NCI-H460 (cell line): ENCODE measurements around the gene FOXD2. TPM values are rescaled to one million over a fixed set of nuclear protein-coding genes. Genes with fewer than 3 reads are reported as not detected.

ENCODE experiments used
- DNase-seq: peaks from one replicate; pipeline ENCODE4 v3.0.0-alpha.2; 2016; ENCODE audit warnings: low read depth; ENCODE audit errors: extremely low read depth
- polyA plus RNA-seq: library from polyadenylated mRNA; depleted of rRNA; stranded (reverse); fragments of >200 nt; gene quantifications from 2 replicates; pipeline ENCODE4 v1.2.3, GENCODE V29; 2014; cell fraction: nucleus; rRNA removed
- total RNA-seq: library from RNA; depleted of rRNA; stranded (reverse); fragments of >200 nt; shearing (Covaris generic); gene quantifications from 2 replicates; pipeline ENCODE4 v1.2.3, GENCODE V29; 2014; rRNA removed

The FOXD2 gene
- total RNA-seq: 0.46 and 0.54 TPM in 2 replicates
- polyA plus RNA-seq: 0.78 and 0.88 TPM in 2 replicates

DNA sequence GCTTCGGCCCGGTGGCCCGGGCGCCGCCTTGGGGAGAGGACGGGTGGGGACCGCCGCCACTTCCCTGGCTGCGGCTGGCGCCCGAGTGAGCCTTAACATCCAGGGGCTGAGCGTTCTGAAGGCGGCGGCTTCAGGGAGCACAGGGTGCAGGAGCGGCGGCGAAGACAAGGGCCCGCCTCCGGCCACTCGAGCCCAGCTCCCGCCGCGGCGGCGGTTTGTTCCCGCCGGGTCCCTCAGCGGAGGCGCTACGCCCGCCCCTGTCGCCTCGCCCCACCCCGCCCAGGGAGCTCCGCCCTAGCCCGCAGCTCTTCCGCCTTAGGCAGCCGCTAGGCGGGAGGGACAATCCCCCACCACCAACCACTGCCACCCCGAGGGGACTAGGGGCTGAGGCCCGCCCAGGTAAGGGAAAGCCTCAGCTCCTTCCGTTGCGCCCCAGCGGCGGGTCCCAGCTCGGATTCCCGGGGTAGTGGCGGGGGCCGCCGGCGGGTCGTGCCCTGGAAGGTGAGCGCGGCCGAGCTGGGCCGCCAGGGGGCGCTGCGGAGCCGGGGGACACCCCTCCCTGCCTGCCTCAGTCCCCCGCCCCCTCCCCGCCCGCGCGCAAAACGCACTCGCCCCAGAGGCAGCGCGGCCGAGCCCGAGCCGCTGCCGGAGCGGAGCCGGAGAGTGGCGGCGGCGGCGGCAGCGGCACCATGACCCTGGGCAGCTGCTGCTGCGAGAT lies at the start of gene FOXD2:
TSS of gene FOXD2 (plus strand) at position 598 of the 718 bp plus-strand sequence. CDS start at position 690, 92 bp downstream.
- DNase-seq: peak; percentile 72

DNA sequence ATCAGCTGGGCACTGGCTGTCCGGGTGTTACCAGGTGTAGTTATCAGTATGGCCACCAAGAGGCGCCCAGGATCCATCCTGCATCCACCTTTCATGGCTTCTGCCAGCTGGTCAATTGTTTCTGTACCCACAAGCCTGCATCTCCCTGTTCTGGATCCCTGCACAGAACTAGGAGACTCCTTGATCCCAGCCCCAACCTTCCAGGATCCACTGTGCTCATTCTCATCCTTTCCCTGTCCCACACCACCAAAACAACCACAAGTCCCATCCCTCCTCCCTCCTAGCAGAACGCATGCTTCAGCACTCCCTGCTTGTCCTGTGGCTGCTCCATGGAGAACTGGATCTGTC lies 49.0 kb upstream of the FOXD2 start:
- DNase-seq: peak; percentile 53

DNA sequence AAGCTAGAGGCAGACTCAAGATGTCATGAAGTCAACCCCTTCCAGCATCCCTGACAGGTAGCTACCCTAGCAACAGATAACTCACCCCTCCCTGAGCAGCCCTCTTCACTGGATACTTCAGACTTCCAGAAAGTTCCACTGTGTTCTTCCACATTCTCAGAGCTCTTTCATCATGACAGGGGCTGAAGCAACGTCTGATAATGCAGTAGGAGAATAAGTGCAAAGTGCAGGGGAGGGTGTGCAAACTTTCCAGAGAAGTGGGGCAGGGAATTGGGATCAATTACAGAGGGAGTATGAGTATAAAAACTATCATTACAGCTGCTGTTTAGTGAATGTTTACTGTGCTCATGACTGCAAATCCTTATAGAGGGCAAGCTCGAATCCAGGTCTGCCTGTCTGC lies 48.1 kb upstream of the FOXD2 start:
- no peak for DNase-seq

DNA sequence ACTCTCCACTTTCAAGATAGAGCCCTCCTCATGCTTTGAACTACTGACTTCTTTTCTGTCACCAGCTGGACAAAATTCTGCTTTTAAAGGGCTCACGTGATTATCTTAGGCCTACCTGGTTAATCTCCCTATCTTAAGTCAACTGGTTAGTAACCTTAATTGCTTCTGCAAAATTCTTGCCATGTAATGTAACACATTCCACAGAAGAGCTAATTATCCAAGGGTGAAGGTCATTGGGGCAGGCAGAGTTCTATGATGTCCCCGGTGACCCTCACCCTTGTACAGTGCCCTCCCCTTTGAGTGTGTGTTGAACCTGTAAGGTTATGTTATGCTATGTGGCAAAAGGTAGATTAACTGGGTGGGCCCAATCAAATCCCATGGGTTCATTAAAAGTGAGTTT lies 47.0 kb upstream of the FOXD2 start:
- no peak for DNase-seq

DNA sequence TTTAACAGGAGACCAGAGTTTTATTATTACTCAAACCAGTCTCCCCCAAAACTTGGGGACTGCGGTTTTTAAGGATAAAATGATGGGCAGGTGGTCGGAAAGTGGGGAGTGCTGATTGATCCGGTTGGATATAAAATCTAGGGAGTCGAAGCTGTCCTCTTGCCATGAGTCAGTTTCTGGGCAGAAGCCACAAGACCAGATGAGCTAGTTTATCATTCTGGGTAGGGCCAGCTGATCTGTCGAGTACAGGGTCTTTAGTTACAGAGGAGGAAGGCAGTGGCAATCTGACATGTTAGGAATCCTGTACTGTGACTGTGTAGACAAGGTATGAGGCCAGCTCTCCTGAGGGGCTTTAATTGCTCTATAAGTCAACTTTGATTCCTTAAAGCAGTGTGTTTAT lies 44.7 kb upstream of the FOXD2 start:
- DNase-seq: no peak

DNA sequence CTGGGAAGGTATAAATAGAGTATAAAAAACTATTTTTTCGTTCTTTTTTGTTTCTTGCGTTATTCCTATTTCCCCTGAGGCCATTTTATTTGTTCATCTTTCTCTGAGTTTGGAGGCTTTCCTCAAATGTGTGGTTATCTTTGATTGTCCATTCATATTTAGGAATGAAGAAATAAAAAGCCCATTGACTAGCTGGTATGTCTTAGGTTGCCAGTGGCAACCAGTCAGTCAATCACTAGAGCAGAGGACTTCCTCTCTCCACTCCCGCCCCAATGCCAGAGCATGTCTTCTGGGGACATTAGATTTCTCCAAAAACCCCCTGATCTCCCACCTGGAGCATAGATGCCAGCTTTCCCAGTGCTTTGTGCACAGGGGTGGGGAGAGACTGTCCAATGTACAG lies 42.4 kb upstream of the FOXD2 start:
- DNase-seq: no peak

DNA sequence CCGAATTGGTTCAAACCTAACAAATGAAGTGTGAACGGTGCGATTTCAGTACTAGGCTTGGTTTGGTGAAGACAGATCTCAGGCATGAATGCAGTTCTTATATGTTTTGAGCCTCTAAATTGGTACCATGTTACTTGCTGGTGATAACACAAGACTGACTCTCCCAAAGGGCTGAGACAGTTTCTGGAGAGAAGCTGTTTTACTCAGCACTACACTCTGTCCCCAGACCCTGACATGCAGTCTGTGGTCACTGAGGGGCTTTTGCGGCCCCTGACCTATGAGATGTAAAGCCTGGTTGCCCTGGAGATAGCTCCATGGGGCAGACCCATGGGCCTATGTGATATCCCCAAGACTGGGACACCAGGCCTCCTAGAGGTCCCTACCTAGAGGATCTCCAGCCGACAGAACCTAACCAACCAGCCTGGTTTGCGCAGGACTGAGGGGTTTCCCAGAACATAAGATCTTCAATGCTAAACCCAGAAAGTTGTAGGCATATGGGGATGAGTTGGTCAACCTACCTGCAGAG lies 41.1 kb upstream of the FOXD2 start:
- DNase-seq: no peak

DNA sequence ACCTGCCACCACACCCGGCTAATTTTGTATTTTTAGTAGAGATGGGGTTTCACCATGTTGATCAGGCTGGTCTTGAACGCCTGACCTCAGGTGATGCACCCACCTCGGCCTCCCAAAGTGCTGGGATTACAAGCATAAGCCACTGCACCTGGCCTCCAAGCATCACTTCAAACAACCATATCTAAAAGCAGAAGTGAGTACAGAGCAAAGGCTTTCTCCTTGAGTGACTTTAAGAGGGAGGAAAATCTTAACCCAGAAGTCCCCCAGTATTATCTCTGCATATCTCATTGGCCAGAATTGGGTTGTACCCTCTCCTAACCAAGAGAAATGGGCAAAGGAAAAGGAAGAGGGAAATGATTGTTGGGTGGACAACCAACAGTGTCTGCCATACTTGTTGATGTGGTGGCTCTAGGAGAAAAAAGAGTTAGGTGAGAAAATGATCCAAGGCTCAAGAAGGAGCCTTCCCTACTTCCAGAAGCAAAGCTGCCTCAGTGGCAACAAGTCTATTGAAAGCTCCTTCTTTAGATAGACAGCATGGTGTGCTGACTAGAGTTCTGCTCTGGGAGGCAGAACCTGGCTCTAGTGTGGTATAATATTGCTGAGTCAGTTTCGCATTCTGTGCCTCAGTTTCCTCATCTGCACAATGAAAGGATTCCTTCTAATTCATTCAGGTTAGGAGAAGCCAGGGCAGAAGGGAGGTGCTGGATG lies 38.6 kb upstream of the FOXD2 start:
- no peak for DNase-seq

DNA sequence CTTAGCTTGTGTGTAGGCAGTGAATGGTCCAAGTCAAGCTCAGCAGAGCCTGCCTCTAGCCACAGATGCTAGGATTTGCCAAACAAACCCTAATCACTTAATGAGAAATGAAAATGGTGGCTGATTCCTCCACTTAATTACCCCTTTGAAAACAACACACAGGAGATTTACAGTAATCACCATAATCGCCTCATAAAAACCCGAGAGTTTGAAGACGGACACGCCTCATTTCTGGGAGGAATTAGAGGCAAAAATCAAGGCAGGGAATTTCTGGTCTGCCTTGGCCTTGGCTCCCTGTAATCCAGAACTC lies 38.0 kb upstream of the FOXD2 start:
- DNase-seq: no peak

DNA sequence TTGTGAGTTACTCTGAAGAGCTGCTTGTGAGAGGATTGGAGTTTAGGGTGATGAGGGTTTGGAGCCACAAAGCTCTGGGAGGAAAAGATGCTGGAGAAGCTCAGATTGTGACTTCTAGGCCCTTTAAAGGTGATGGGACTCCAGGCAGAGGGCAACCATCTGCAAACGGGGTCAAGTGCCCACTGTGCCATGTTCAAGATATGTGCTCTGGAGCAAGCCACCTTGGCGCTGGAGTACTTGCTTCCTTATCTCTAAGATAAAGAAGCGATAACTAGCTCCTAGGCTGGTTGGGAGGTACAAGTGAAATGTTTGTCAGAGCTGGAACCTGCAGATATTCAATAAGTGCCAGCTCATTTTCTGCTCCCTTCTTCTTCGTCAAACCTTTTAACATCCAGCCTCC lies 36.1 kb upstream of the FOXD2 start:
- no peak for DNase-seq

DNA sequence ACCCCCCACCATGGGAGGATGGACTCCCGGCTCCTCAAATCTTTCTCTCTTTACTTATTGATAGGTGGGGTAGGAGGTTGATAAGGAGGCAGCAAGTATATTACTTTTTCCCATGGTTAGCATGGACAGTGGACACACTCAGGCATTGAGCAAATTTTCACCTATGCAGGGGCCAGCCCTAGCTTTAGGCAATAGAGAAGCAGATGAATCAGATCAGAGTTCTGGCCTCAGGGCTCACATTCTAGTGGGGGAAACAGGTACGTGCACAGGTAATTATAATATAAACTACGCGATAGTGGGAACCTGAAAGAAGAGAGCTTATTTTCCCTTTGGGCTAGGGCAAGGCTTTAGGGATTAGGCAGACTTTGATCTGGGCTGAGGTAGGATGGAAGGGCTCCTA lies 35.3 kb upstream of the FOXD2 start:
- DNase-seq: no peak

DNA sequence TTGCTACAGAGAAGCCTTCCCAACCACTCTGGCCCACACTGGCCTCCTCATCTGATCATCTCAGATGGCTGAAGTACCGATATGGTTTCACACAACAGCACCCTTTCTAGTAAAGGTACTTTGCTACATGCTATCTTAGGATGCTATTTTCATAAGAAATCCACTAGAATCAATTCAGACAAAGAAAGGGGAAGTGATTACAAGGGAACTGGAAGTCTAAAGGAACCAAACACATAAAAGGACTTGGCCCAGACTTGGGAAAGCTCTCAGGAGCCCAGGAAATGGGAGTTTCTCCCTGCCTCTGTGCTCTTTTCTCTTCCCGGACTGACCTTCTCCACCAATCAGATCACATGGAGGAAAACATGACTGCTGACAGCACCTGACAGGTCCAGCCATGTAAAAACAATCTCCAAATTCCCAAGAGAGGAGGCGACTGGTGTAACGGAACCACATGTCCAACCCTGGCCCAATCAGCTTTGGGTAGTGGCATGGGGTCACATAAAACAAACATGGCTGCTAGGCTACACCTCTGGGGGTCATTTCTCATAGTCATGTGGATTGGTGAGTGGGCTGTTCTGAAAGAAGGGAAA lies 34.4 kb upstream of the FOXD2 start:
- no peak for DNase-seq

DNA sequence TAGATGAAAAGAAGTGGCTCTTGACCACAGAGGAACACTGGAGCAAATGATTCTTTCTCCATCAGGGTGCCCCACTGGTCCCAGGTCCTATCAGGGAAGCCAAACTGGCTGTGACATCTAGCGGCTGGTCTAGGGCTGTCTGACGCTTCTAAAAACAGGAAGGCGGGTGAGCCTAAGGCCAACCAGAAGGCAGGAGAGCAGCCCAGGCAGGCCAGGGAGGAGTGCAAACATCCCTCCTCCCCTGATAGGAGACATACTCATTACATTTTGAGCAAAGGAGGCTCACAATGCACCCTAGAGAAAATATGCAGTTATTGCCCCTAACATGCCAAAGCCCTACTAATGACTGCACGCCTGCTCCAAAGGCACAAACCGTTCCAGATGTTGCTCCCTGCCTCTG lies 32.1 kb upstream of the FOXD2 start:
- DNase-seq: no peak

DNA sequence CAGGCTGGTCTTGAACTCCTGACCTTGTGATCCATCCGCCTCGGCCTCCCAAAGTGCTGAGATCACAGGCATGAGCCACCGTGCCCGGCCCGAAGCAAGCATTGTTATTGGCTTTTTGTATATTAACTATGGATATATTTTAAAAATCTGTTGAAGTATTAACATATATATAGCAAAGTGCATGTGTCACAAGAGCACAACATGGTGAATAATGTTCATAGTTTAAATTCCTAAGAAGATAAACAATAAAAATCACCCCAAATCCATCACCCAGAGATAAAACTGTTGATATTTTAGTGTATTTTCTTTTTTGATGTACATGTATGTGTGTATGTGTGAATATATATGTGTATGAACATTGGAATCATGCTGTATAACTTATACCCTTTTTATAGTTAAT lies 30.9 kb upstream of the FOXD2 start:
- DNase-seq: no peak

DNA sequence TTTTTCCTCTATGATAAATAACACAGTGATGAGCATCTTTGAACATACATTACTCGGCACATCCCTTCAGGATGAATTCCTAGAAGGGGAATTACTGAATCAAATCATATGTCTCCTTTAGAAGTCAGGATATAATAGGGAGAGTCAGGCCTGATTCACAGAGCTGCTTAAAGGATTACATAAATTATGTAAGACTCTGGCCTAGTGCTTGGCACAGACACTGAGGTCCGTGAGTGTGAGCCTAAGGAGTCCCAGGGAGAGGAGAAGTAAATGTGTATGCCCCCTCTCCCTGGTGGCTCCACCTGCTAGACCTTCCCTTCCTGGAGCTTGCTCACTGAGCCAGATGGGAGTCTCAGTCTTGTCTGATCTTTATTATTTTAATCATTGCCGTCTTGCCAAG lies 30.4 kb upstream of the FOXD2 start:
- no peak for DNase-seq

DNA sequence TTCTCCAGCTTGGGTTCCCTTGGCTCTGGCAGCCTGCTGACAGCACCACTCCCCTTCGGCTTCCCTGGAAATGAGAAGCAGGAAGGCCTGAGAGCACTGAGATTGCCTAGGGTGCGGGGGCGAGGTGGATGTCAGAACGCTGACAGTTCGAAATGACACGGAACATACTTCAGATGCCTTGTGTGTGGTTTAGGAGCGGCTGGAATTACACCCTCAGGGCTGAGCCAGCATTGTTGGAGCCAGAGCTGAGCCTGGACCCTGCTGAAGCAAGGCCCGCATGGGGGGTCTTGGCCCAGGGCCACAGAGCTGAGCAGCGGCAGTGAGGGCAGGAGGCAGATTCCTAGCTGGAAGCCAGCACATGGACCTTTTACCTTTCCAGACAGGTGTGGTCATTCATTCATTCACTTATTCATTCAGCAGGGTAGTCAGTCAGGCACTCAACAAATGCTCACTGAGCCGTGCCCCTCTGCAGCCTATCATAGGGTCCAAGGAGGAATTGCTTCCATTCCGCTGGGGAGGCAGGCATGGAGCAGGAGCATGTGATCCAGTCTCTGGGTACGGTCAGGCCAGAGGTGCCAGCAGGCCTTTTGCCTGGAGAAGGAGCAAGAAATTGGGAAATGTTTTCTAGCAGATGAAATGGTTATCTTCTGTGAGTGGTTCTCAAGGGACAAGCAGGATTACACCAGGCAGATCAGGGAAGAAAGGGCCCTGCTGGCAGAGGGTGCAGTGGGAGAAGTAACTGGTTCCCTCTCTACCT lies 28.4 kb upstream of the FOXD2 start:
- no peak for DNase-seq

DNA sequence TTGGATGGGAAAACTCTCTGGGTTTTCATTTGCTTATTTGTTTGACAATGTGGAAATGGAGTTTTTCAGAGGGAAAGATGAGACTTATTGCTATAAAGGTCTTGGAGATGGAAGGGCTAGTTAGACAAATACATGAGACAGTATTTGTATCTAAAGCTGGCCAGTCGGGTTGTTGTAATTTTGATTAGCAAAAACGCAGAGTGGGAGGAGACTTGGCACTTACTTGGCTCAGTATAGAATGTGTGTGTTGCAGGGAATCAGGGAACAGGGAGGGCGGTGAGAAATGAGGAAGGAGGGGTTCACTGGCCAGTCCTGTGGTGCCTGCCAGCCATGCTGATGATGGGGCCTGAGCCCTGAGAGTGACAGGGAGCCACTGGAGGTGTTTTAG lies 27.8 kb upstream of the FOXD2 start:
- DNase-seq: no peak

DNA sequence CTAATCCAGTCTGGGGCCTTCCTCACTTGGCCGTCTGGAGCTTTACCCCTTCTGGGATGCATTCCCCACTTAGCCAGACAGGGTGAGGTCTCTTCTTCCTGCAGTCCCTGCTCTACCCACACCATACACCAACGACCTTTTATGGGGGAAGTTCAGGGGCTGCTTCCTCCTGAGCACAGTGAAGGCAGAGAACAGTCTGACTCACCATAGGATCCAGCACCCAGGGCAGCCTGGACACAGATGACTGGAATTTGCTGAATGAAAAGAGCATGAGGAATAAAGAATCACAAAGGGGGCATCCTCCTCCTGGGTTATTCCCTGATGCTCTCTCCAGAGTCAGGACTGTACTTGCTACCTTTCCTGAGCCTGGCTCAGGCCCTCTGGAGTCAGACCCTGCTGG lies 26.4 kb upstream of the FOXD2 start:
- DNase-seq: no peak

DNA sequence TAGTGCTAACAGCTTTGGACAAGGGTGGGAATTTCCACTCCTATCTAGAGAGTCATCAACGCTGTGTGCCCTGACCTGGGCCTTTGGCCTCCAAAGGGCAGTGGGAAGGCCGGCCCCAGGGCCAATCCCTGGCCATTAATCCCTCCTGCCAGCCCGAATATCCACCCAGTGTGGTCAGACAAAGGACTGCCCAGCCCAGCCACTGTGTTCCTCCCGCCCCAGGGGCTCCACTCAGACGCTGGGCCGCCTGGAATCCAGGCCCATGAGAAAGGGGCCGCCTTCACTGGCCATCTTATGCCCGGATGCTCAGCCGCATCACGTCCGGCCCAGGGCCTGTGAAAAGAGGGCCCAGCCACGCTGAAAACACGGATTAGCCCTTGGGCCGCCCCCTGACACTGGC lies 25.4 kb upstream of the FOXD2 start:
- no peak for DNase-seq

DNA sequence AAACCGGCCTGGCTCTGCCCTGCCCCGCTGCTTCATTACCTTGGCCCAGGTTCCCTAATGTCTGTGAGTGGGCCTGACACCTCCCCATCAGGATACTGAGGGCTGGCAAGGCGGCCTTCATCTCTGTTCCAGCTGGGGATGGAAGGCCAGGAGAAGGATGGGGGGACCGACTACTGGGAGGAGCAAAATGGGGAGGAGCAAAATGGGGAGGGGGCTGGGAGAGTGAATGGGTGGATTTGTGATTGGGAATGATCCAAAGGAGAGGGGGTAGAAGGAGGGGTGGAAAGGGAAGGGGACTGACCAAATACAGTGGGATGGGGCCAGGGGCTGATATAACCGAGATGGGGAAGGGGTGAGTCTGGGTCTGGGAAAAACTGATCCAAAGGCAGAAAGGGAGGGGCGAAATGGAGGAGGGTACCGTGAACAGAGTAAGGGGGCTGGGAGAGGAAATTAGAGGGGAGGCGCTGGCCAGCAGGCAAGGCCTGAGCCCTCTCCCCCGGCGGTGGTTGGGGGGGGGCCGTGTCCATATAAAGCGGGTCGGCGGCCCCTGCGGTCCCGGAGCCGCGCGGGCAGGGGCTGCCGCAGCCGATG lies 22.0 kb upstream of the FOXD2 start, which contains the start of gene FOXE3:
TSS of gene FOXE3 (plus strand) at position 558 of the 591 bp plus-strand sequence. CDS start at position 589, 31 bp downstream.
- no peak for DNase-seq
